Measurements from ENCODE around the gene MATR3. TPM values are rescaled to one million over a fixed set of nuclear protein-coding genes. Genes with fewer than 3 reads are reported as not detected.

Gene MATR3, protein sequence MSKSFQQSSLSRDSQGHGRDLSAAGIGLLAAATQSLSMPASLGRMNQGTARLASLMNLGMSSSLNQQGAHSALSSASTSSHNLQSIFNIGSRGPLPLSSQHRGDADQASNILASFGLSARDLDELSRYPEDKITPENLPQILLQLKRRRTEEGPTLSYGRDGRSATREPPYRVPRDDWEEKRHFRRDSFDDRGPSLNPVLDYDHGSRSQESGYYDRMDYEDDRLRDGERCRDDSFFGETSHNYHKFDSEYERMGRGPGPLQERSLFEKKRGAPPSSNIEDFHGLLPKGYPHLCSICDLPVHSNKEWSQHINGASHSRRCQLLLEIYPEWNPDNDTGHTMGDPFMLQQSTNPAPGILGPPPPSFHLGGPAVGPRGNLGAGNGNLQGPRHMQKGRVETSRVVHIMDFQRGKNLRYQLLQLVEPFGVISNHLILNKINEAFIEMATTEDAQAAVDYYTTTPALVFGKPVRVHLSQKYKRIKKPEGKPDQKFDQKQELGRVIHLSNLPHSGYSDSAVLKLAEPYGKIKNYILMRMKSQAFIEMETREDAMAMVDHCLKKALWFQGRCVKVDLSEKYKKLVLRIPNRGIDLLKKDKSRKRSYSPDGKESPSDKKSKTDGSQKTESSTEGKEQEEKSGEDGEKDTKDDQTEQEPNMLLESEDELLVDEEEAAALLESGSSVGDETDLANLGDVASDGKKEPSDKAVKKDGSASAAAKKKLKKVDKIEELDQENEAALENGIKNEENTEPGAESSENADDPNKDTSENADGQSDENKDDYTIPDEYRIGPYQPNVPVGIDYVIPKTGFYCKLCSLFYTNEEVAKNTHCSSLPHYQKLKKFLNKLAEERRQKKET
- 166 to 234 TPM (median 206 TPM) in 5 replicates for total RNA-seq (2022; extraction: Qiagen RNA extraction; ENCODE audit: low read depth)

GRCh38 chr5:139293507-139294373, at the start of gene MATR3:
Gene MATR3, plus strand, starts transcription at chr5:139293740. Its CDS starts 13,676 bp downstream, at chr5:139307416.

DNA sequence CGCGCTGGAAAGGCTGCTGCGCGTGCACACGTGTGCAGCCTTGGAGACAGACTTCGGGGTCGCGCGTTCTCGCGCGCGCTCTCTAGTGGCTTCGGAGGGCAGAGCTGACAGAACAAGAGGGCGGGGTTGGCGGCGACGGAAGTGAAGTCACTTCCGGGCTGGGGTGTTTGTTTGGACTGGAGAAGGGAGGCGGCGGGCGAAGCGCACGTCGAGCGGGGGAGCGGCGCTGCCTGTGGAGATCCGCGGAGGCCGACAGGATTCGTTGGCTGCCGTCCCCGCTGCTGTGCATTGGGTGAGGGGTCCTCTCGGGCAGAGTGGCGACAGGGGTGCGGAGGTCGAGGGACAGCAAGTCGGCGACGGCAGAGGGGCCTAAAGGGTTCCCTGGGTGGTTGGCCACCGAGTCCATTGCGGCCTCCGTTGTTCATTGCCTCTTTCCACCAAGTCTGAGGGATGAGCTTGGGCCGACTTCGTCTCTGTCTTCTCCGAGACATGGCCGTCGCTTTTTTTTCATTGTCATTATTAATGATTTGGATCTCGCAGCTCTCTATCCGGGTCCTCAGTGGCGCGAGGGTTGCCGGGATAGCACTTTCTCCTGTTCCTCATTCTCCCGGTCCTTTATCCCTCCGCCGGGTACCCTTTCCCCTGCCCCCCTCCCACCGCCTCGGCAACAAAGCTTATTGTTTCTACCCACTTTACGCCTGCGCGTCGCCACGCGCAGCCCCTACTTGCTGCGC, 48.3 kb downstream of the MATR3 start, which contains the start of gene PAIP2:
Gene PAIP2 (plus strand): TSS at position 166 of the 734 bp plus-strand sequence. CDS start 21,931 bp downstream, outside the sequence.

Other genes starting within 250 kb of the MATR3 start
- 24.4 to 26.5 TPM (median 25.7 TPM) in 5 replicates for gene SIL1, start 95.4 kb upstream of the MATR3 start, total RNA-seq (2022; extraction: Qiagen RNA extraction; ENCODE audit: low read depth)
- 81.3 to 101 TPM (median 94.1 TPM) in 5 replicates for gene PAIP2, start 48.1 kb downstream of the MATR3 start, total RNA-seq (2022; extraction: Qiagen RNA extraction; ENCODE audit: low read depth)
- 1.0 to 1.5 TPM (median 1.1 TPM) in 5 replicates for gene SLC23A1, start 89.6 kb downstream of the MATR3 start, total RNA-seq (2022; extraction: Qiagen RNA extraction; ENCODE audit: low read depth)
- 0.14 TPM in 2 of 5 replicates, not detected in the others for gene MZB1, start 96.2 kb downstream of the MATR3 start, total RNA-seq (2022; extraction: Qiagen RNA extraction; ENCODE audit: low read depth)
- 0.28 to 0.37 TPM (median 0.33 TPM) in 5 replicates for gene PROB1, start 101.4 kb downstream of the MATR3 start, total RNA-seq (2022; extraction: Qiagen RNA extraction; ENCODE audit: low read depth)
- gene SPATA24, start 110.3 kb downstream of the MATR3 start, total RNA-seq (2022; extraction: Qiagen RNA extraction; ENCODE audit: low read depth): 4.4 to 6.3 TPM (median 5.4 TPM) in 5 replicates
- 5.6 to 10.6 TPM (median 7.2 TPM) in 5 replicates for gene DNAJC18, start 145.8 kb downstream of the MATR3 start, total RNA-seq (2022; extraction: Qiagen RNA extraction; ENCODE audit: low read depth)
- gene ECSCR, start 169.0 kb downstream of the MATR3 start, total RNA-seq (2022; extraction: Qiagen RNA extraction; ENCODE audit: low read depth): not detected in 5 replicates
- not detected in 5 replicates for gene SMIM33, start 177.3 kb downstream of the MATR3 start, total RNA-seq (2022; extraction: Qiagen RNA extraction; ENCODE audit: low read depth)
- gene STING1, start 189.0 kb downstream of the MATR3 start, total RNA-seq (2022; extraction: Qiagen RNA extraction; ENCODE audit: low read depth): 0.73 to 1.3 TPM (median 1.00 TPM) in 5 replicates